Mesenchymal stem cell (in vitro differentiated cells and primary cell): ENCODE measurements around the gene FKBP7.

Experiments
- DNase-seq: peaks from one replicate; pipeline ENCODE4 v3.0.0-alpha.2; 2013
- H2AFZ ChIP-seq: one replicate; pipeline ENCODE4 v1.6.1; 2013; ENCODE audit warnings: low read depth, mild to moderate bottlenecking, control low read depth, inconsistent platforms, low read length, moderate library complexity
- H2AK5ac ChIP-seq: 2 replicates; pipeline ENCODE4 v1.6.1; 2013; ENCODE audit warnings: low read length, moderate library complexity, mild to moderate bottlenecking, inconsistent platforms; ENCODE audit not compliant: severe bottlenecking
- H2BK120ac ChIP-seq: one replicate; pipeline ENCODE4 v1.6.1; 2013; ENCODE audit warnings: low read depth, mild to moderate bottlenecking, inconsistent platforms, low read length, moderate library complexity
- H2BK12ac ChIP-seq, 2 experiments: one replicate each; pipeline ENCODE4 v1.6.1; 2013; ENCODE audit warnings: inconsistent platforms in 2 of 2, low read length in 2 of 2, mild to moderate bottlenecking in 2 of 2, moderate library complexity in 2 of 2, control low read depth in 1 of 2
- H2BK15ac ChIP-seq: one replicate; pipeline ENCODE4 v1.6.1; 2013; ENCODE audit warnings: mild to moderate bottlenecking, low read depth, inconsistent platforms; ENCODE audit not compliant: poor library complexity, severe bottlenecking
- H2BK5ac ChIP-seq: 2 replicates; pipeline ENCODE4 v1.6.1; 2013; ENCODE audit warnings: low read depth, mild to moderate bottlenecking, low read length, control low read depth, inconsistent platforms; ENCODE audit not compliant: poor library complexity, severe bottlenecking
- H3K14ac ChIP-seq, 2 experiments: one replicate each; pipeline ENCODE4 v1.6.1; 2013; ENCODE audit warnings: inconsistent platforms in 2 of 2, low read length in 2 of 2, control low read depth in 1 of 2, mild to moderate bottlenecking in 1 of 2, moderate library complexity in 1 of 2
- H3K18ac ChIP-seq, 2 experiments: one replicate each; pipeline ENCODE4 v1.6.1; 2013; ENCODE audit warnings: inconsistent platforms in 2 of 2, low read length in 2 of 2, control low read depth in 1 of 2, low read depth in 1 of 2, mild to moderate bottlenecking in 1 of 2
- H3K23ac ChIP-seq, 2 experiments: one replicate each; pipeline ENCODE4 v1.6.1; 2013; ENCODE audit warnings: inconsistent platforms in 2 of 2, low read length in 2 of 2, mild to moderate bottlenecking in 2 of 2, moderate library complexity in 2 of 2, control low read depth in 1 of 2
- H3K27ac ChIP-seq: 2 replicates; pipeline ENCODE4 v1.5.1; 2013; ENCODE audit warnings: mild to moderate bottlenecking, moderate library complexity, low read length, control low read depth, inconsistent platforms; ENCODE audit not compliant: poor library complexity, severe bottlenecking
- H3K27me3 ChIP-seq, 2 experiments: 2 replicates each; pipeline versions ENCODE4 v1.6.1 to v1.7.0; 2013; ENCODE audit warnings: low read length in 2 of 2, mild to moderate bottlenecking in 2 of 2, moderate library complexity in 2 of 2, control low read depth in 1 of 2, inconsistent platforms in 1 of 2; ENCODE audit not compliant: control insufficient read depth in 1 of 2, insufficient read depth in 1 of 2
- H3K36me3 ChIP-seq, 2 experiments: 2 replicates each; pipeline versions ENCODE4 v1.6.1 to v1.7.0; 2013; ENCODE audit warnings: low read length in 2 of 2, control low read depth in 1 of 2, inconsistent platforms in 1 of 2, low read depth in 1 of 2, mild to moderate bottlenecking in 1 of 2; ENCODE audit not compliant: insufficient read depth in 2 of 2, control insufficient read depth in 1 of 2
- H3K4ac ChIP-seq, 2 experiments: one replicate each; pipeline ENCODE4 v1.6.1; 2013; ENCODE audit warnings: inconsistent platforms in 2 of 2, low read length in 2 of 2, mild to moderate bottlenecking in 2 of 2, moderate library complexity in 2 of 2, control low read depth in 1 of 2, low read depth in 1 of 2
- H3K4me1 ChIP-seq: 2 replicates; pipeline ENCODE4 v1.6.1; 2013; ENCODE audit warnings: low read depth, low read length, control low read depth; ENCODE audit not compliant: control insufficient read depth, insufficient read depth
- H3K4me2 ChIP-seq: 2 replicates; pipeline ENCODE4 v1.6.1; 2013; ENCODE audit warnings: low read length, mild to moderate bottlenecking, inconsistent platforms; ENCODE audit not compliant: poor library complexity, severe bottlenecking
- H3K4me3 ChIP-seq, 2 experiments: 2 replicates each; pipeline versions ENCODE4 v1.5.1 to v1.7.0; 2013; ENCODE audit warnings: low read length in 2 of 2, mild to moderate bottlenecking in 2 of 2, control low read depth in 1 of 2, low read depth in 1 of 2; ENCODE audit not compliant: insufficient read depth in 1 of 2
- H3K79me1 ChIP-seq: replicated peaks from 2 replicates; pipeline ENCODE4 v1.6.1; 2013; ENCODE audit warnings: mild to moderate bottlenecking, control low read depth, low read length, inconsistent platforms; ENCODE audit not compliant: poor library complexity, severe bottlenecking
- H3K9ac ChIP-seq: 2 replicates; pipeline ENCODE4 v1.7.0; 2013; ENCODE audit warnings: mild to moderate bottlenecking, low read length, moderate library complexity
- H3K9me3 ChIP-seq: 2 replicates; pipeline ENCODE4 v1.7.0; 2013; ENCODE audit warnings: mild to moderate bottlenecking, low read length; ENCODE audit not compliant: control insufficient read depth
- H4K8ac ChIP-seq: one replicate; pipeline ENCODE4 v1.6.1; 2013; ENCODE audit warnings: inconsistent platforms, mild to moderate bottlenecking, low read length, moderate library complexity
- H4K91ac ChIP-seq: one replicate; pipeline ENCODE4 v1.6.1; 2013; ENCODE audit warnings: mild to moderate bottlenecking, low read length, inconsistent platforms
- WGBS: methylation state at CpG from one replicate; pipeline ENCODE4 v1.1.7; 2013; ENCODE audit warnings: mixed read lengths; 5-methylcytosine and 5-hydroxymethylcytosine counted together

The FKBP7 gene

DNA sequence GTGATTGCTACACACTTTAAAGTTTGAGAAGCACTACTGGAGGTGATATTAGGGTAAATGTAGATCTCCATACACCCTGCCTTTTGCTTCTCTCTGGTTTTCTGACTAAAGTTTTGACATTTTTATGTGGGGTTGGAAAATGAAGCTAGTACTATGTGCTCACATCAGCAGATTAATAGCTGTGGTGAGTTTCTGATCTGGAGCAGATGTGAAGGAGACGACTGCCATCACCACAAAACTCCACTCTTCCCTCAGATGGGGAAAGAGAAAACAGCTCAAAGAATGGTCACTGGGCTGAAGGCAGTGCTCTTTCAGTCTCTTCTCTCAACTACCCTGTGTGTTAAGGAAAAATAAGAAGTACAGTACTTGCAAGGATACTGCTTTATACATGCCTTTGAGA lies 39.1 kb upstream of the FKBP7 start:
- no peak overlapping the region for H3K27ac ChIP-seq
- H3K9ac ChIP-seq, result no peak overlapping the region
- no peaks in the 10 kb centered on the region for H3K9me3 ChIP-seq
- no peak overlapping the region for H2AK5ac ChIP-seq
- H3K4me2 ChIP-seq, result no peak overlapping the region
- no peak overlapping the region for H2BK5ac ChIP-seq
- no peak overlapping the region for H3K4me3 ChIP-seq
- no peak overlapping the region for H2BK15ac ChIP-seq
- no peaks in the 10 kb centered on the region for H3K27me3 ChIP-seq
- peaks cover 3 to 18% of the 10 kb centered on the region in 2 experiments for H3K36me3 ChIP-seq
- no peak overlapping the region for H3K14ac ChIP-seq
- H3K79me1 ChIP-seq, result peaks cover 3% of the 10 kb centered on the region
- no peak for DNase-seq
- 75% methylated on average over 1 of the region's 1 CpG for WGBS
- no peak overlapping the region for H3K18ac ChIP-seq
- no peak overlapping the region for H2BK12ac ChIP-seq
- no peak overlapping the region for H4K91ac ChIP-seq
- H3K23ac ChIP-seq, result no peak overlapping the region
- H4K8ac ChIP-seq, result no peak overlapping the region
- no peak overlapping the region for H3K4ac ChIP-seq
- no peak overlapping the region for H2AFZ ChIP-seq
- peaks cover 2% of the 10 kb centered on the region for H3K4me1 ChIP-seq
- H2BK120ac ChIP-seq, result no peak overlapping the region

DNA sequence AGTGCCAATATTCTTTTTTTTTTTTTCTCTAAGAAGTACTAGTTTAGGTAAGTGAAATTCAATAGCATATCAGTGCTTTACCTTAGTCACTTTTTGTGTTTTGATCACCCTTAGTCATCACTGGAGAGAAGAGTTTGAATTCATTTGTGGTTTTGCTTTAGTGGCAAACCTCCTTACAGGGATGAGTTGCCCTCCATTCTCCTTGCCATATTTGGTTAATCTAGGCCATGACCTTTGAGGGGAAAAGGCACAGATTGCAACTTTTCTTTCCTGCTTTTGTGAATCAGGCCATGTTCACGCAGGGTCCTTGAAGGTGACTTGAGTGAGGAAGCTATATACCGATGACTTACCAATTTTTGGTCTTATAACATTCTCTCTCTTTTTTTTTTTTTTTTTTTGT lies 36.3 kb upstream of the FKBP7 start:
- Histone ChIP-seq H4K91ac (no peak overlapping the region), H4K8ac (no peak overlapping the region), H3K27me3 (no peaks in the 10 kb centered on the region), H3K36me3 (peaks cover 6 to 38% of the 10 kb centered on the region in 2 experiments), H2BK5ac (no peak overlapping the region), H2AFZ (no peak overlapping the region), H3K18ac (no peak overlapping the region), H3K9ac (no peak overlapping the region), H3K27ac (peak overlapping the region; percentile 21), H3K23ac (no peak overlapping the region), H3K4ac (no peak overlapping the region), H2BK15ac (no peak overlapping the region), H3K4me1 (peaks cover 2% of the 10 kb centered on the region), H3K14ac (no peak overlapping the region), H2BK12ac (no peak overlapping the region), H2AK5ac (no peak overlapping the region), H3K4me2 (no peak overlapping the region), H3K9me3 (no peaks in the 10 kb centered on the region), H2BK120ac (no peak overlapping the region), H3K79me1 (peaks cover 5% of the 10 kb centered on the region), H3K4me3 (no peak overlapping the region)
- WGBS, result no CpG with 5 or more reads among the region's 2 CpGs
- DNase-seq, result peak; percentile 46

DNA sequence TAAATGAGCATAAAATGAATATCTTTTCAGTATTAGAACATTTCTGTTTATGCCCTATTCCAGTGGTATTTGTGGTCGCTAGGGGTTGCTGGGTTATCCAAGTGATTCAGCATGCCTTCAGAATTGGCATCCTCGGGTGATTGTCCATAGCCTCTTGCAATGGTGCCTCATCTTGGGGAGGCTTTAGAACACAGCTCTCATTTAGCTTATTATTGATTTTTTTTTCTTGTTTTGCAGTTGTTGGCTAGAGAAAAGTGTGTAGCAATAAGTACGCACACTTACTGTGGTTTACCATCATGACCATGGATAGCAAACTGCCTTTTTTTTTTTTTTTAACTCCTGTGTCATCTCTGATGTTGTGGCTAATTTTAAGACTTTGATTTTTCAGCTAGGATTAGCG lies 35.5 kb upstream of the FKBP7 start:
- Histone ChIP-seq H3K27ac (no peak overlapping the region), H3K4me2 (no peak overlapping the region), H3K23ac (no peak overlapping the region), H3K18ac (no peak overlapping the region), H4K91ac (no peak overlapping the region), H3K36me3 (peaks cover 9 to 40% of the 10 kb centered on the region in 2 experiments), H2AFZ (no peak overlapping the region), H3K4me1 (peaks cover 2% of the 10 kb centered on the region), H2BK15ac (no peak overlapping the region), H2BK5ac (no peak overlapping the region), H3K27me3 (no peaks in the 10 kb centered on the region), H3K9me3 (no peaks in the 10 kb centered on the region), H4K8ac (no peak overlapping the region), H3K4ac (no peak overlapping the region), H2AK5ac (no peak overlapping the region), H2BK120ac (no peak overlapping the region), H3K79me1 (peaks cover 8% of the 10 kb centered on the region), H2BK12ac (no peak overlapping the region), H3K14ac (no peak overlapping the region), H3K4me3 (no peak overlapping the region), H3K9ac (no peak overlapping the region)
- WGBS, result over 99% methylated on average over 4 of the region's 4 CpGs
- no peak for DNase-seq

DNA sequence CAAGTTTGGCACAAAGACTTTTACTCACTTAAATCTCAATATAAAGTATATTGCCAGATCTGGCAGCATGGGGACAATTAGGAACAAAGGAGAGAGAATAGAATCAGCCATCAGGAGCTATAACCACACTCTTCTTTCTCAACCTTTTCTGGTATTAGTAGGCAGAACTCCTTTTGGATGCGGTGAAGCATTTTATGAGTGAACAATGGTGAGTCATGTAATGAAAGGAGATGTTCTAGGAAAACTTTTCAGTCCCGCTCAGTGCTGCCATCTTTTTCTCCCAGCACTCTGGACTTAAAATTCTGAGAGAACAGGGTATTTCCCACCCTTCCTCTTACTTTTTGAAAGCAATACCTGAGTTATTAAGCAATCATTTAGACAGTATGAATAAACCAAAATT lies 34.1 kb upstream of the FKBP7 start:
- Histone ChIP-seq H2BK12ac (no peak overlapping the region), H3K36me3 (peaks cover 6 to 26% of the 10 kb centered on the region in 2 experiments), H3K4me1 (peaks cover 2% of the 10 kb centered on the region), H2BK120ac (no peak overlapping the region), H2AFZ (no peak overlapping the region), H3K4me3 (no peak overlapping the region), H3K4me2 (no peak overlapping the region), H3K9me3 (no peaks in the 10 kb centered on the region), H2BK5ac (no peak overlapping the region), H4K8ac (no peak overlapping the region), H3K27ac (peak overlapping the region; percentile 10), H3K18ac (no peak overlapping the region), H2AK5ac (no peak overlapping the region), H4K91ac (no peak overlapping the region), H3K9ac (no peak overlapping the region), H3K27me3 (no peaks in the 10 kb centered on the region), H3K23ac (no peak overlapping the region), H3K4ac (no peak overlapping the region), H3K79me1 (peaks cover 13% of the 10 kb centered on the region), H3K14ac (no peak overlapping the region), H2BK15ac (no peak overlapping the region)
- WGBS, result 100% methylated on average over 1 of the region's 2 CpGs
- no peak for DNase-seq
